A549 (cell line): Measurements from ENCODE around the gene SYNJ1. TPM values are rescaled to one million over a fixed set of nuclear protein-coding genes. Genes with fewer than 3 reads are reported as not detected.

Experiments
- ATAC-seq, 2 experiments: fragments of 200-7000 bp in 1 of 2; fragments of >200 bp in 1 of 2; cut with Nextera tagmentation in 1 of 2; cut with Tn5 transposase in 1 of 2; 3 replicates each; pipeline versions ENCODE4 v1.8.0 to v1.9.1; 2018 to 2020; ENCODE audit warnings: mild to moderate bottlenecking in 1 of 2, moderate library complexity in 1 of 2
- CTCF ChIA-PET: fragments of 300-600 bp; sonication (Branson Sonifier 250); formaldehyde crosslinking; extraction: SDS; loops from one replicate; lab custom pipeline; 2021; ENCODE audit warnings: antibody characterized with exemption, inconsistent platforms; lab: Yijun Ruan, JAX
- POLR2A ChIA-PET: fragments of 350-600 bp; formaldehyde crosslinking; extraction: SDS; loops from one replicate; lab custom pipeline; 2021; ENCODE audit warnings: antibody characterized with exemption, inconsistent platforms; lab: Yijun Ruan, JAX
- DNase-seq, 2 experiments: peaks; one replicate each; pipeline versions ENCODE4 v3.0.0 to v3.0.0-alpha.2; 2011 to 2016; ENCODE audit warnings: low read depth in 1 of 2, low spot score in 1 of 2
- FAIRE-seq: peaks from 2 replicates; lab custom pipeline; 2011; peaks lifted over from hg19 to GRCh38; lab: Jason Lieb, UNC
- H3K27ac ChIP-seq, 2 experiments: fragments of >200 bp; sonication (Bioruptor Twin); formaldehyde crosslinking; 3 replicates each; pipeline ENCODE4 v1.5.1; 2016 to 2017
- H3K4me1 ChIP-seq: fragments of >200 bp; sonication (Bioruptor Twin); formaldehyde crosslinking; 3 replicates; pipeline ENCODE4 v1.6.1; 2016
- H3K4me2 ChIP-seq: fragments of >200 bp; sonication (Bioruptor Twin); formaldehyde crosslinking; 3 replicates; pipeline ENCODE4 v1.6.1; 2016
- H3K4me3 ChIP-seq: fragments of >200 bp; sonication (Bioruptor Twin); formaldehyde crosslinking; 3 replicates; pipeline ENCODE4 v1.5.1; 2016
- H3K9me3 ChIP-seq: fragments of >200 bp; sonication (Bioruptor Twin); formaldehyde crosslinking; 3 replicates; pipeline ENCODE4 v1.6.1; 2016
- BCL3 ChIP-seq: fragments of >200 bp; sonication (Bioruptor Twin); formaldehyde crosslinking; IDR thresholded peaks from 3 replicates; pipeline ENCODE4 v1.6.1; 2016
- CHD4 ChIP-seq: fragments of 200-600 bp; sonication (generic); IDR thresholded peaks from 2 replicates; pipeline ENCODE4 v1.6.1; 2016; ENCODE audit warnings: antibody characterized with exemption, mild to moderate bottlenecking, borderline replicate concordance
- CTCF ChIP-seq: fragments of >200 bp; sonication (Bioruptor Twin); formaldehyde crosslinking; IDR thresholded peaks from 3 replicates; pipeline ENCODE4 v1.5.1; 2016
- EHF ChIP-seq: fragments of 250-450 bp; sonication (Bioruptor Pico); IDR thresholded peaks from 2 replicates; pipeline ENCODE4 v1.5.0; 2020; ENCODE audit warnings: mild to moderate bottlenecking
- EHMT2 ChIP-seq: fragments of 200-600 bp; sonication (generic); IDR thresholded peaks from 2 replicates; pipeline ENCODE4 v1.6.1; 2016; ENCODE audit warnings: antibody characterized with exemption, low read depth, mild to moderate bottlenecking, moderate library complexity
- ELK1 ChIP-seq: fragments of 150-350 bp; IDR thresholded peaks from 2 replicates; pipeline ENCODE4 v1.6.1; 2014; ENCODE audit warnings: low read depth, mild to moderate bottlenecking, low read length
- FOSL2 ChIP-seq, 2 experiments: fragments of 450-650 bp in 1 of 2; fragments of >200 bp in 1 of 2; sonication (Bioruptor Twin) in 1 of 2; formaldehyde crosslinking; IDR thresholded peaks; 2 replicates each; pipeline versions ENCODE4 v1.5.0 to v1.6.1; 2016 to 2020; ENCODE audit warnings: mild to moderate bottlenecking in 1 of 2, moderate library complexity in 1 of 2
- FOXS1 ChIP-seq: fragments of 250-450 bp; sonication (Bioruptor Pico); IDR thresholded peaks from 2 replicates; pipeline ENCODE4 v1.5.0; 2020; ENCODE audit warnings: mild to moderate bottlenecking, moderate library complexity
- HDAC2 ChIP-seq: fragments of 200-600 bp; sonication (generic); IDR thresholded peaks from 2 replicates; pipeline ENCODE4 v1.6.1; 2016
- HMGXB4 ChIP-seq: fragments of 250-450 bp; sonication (Bioruptor Pico); IDR thresholded peaks from 2 replicates; pipeline ENCODE4 v1.5.0; 2021; ENCODE audit warnings: mild to moderate bottlenecking, moderate library complexity, borderline replicate concordance
- MAFK ChIP-seq: fragments of 450-650 bp; IDR thresholded peaks from 2 replicates; pipeline ENCODE4 v1.6.1; 2014; ENCODE audit not compliant: partially characterized antibody
- NPAS2 ChIP-seq: fragments of 250-450 bp; sonication (Bioruptor Pico); IDR thresholded peaks from 2 replicates; pipeline ENCODE4 v1.8.0; 2022; ENCODE audit warnings: mild to moderate bottlenecking, moderate library complexity, borderline replicate concordance
- PBX3 ChIP-seq: IDR thresholded peaks from 2 replicates; pipeline ENCODE4 v1.6.1; 2012
- POLR2AphosphoS2 ChIP-seq: conservative IDR thresholded peaks from 2 replicates; pipeline ENCODE4 v1.6.1; 2012; ENCODE audit warnings: low read length, improper control_type of control experiment, inconsistent platforms
- RAD21 ChIP-seq, 2 experiments: fragments of >200 bp in 1 of 2; sonication (Bioruptor Twin) in 1 of 2; formaldehyde crosslinking in 1 of 2; IDR thresholded peaks in 1 of 2; conservative IDR thresholded peaks in 1 of 2; 2 replicates in 1 of 2; 3 replicates in 1 of 2; pipeline ENCODE4 v1.6.1; 2012 to 2018; ENCODE audit warnings: inconsistent platforms in 1 of 2
- RCOR1 ChIP-seq: fragments of 150-350 bp; IDR thresholded peaks from 2 replicates; pipeline ENCODE4 v1.6.1; 2014; ENCODE audit warnings: antibody characterized with exemption, low read length, low read depth
- RFX5 ChIP-seq: fragments of 450-650 bp; IDR thresholded peaks from 2 replicates; pipeline ENCODE4 v1.7.1; 2014; ENCODE audit warnings: antibody characterized with exemption, mild to moderate bottlenecking, moderate library complexity
- TFCP2L1 ChIP-seq: fragments of 250-450 bp; sonication (Bioruptor Pico); IDR thresholded peaks from 2 replicates; pipeline ENCODE4 v1.5.0; 2021; ENCODE audit warnings: mild to moderate bottlenecking
- TP53 ChIP-seq: fragments of 250-450 bp; sonication (Bioruptor Pico); IDR thresholded peaks from 2 replicates; pipeline ENCODE4 v1.5.0; 2021; ENCODE audit warnings: mild to moderate bottlenecking, moderate library complexity
- USF2 ChIP-seq: fragments of 450-650 bp; IDR thresholded peaks from 2 replicates; pipeline ENCODE4 v1.6.1; 2014; ENCODE audit warnings: antibody characterized with exemption
- ZC3H11A ChIP-seq: fragments of 450-650 bp; IDR thresholded peaks from 2 replicates; pipeline ENCODE4 v1.6.1; 2014; ENCODE audit warnings: antibody characterized with exemption, mild to moderate bottlenecking
- ZFP36 ChIP-seq: fragments of 450-650 bp; IDR thresholded peaks from 2 replicates; pipeline ENCODE4 v1.6.1; 2014; ENCODE audit warnings: borderline replicate concordance; ENCODE audit not compliant: partially characterized antibody
- ZNF302 ChIP-seq: fragments of 250-450 bp; sonication (Bioruptor Pico); IDR thresholded peaks from 2 replicates; pipeline ENCODE4 v1.9.0; 2021; ENCODE audit warnings: inconsistent platforms, mild to moderate bottlenecking, moderate library complexity
- ZSCAN20 ChIP-seq: fragments of 250-450 bp; sonication (Bioruptor Pico); IDR thresholded peaks from 2 replicates; pipeline ENCODE4 v1.8.0; 2022; ENCODE audit warnings: mild to moderate bottlenecking, moderate library complexity
- WGBS: methylation state at CpG from one replicate; pipeline ENCODE4 v1.1.6; 2017; ENCODE audit errors: missing lambda C conversion rate; 5-methylcytosine and 5-hydroxymethylcytosine counted together
- polyA plus RNA-seq, 4 experiments: library from polyadenylated mRNA; depleted of rRNA in 3 of 4; stranded (reverse); fragments of >200 nt; fragmentation: RNase III in 1 of 4; extraction: RNeasy Plus Mini Kit Qiagen cat#74134 plus additional on column Dnase treatment in 1 of 4; gene quantifications; 2 replicates in 3 of 4; 3 replicates in 1 of 4; pipeline ENCODE4 v1.2.3, GENCODE V29; 2011 to 2017

SYNJ1 gene
- polyA plus RNA-seq, 2 of the 4 experiments (the other 2 are of a cell fraction) = 2.3 to 3.8 TPM

GRCh38 chr21:32742396-32742795 lies 14.6 kb upstream of the SYNJ1 start:
- FAIRE-seq (no peak), DNase-seq (no peak), ATAC-seq (no peak)
- H3K4me1 ChIP-seq = no peaks in the 10 kb centered on the region
- TF ChIP-seq EHMT2 (no peak), MAFK (no peak), RFX5 (no peak), TP53 (CRISPR knock-in tag) (no peak), ZNF302 (no peak), ZFP36 (no peak), PBX3 (no peak), FOSL2 (IDR thresholded peaks at IDR 0.05) (no peak), FOSL2 (CRISPR knock-in tag; IDR thresholded peaks at IDR 0.05) (no peak), ELK1 (no peak), HDAC2 (no peak)
- ChIA-PET CTCF (no interaction called here), POLR2A (no interaction called here)
- no peak overlapping the region for H3K4me2 ChIP-seq
- H3K4me3 ChIP-seq = no peak overlapping the region
- WGBS = 82% methylated on average over 2 of the region's 2 CpGs
- no peak overlapping the region for H3K27ac ChIP-seq
- no peaks in the 10 kb centered on the region for H3K9me3 ChIP-seq

GRCh38 chr21:32741336-32741735 lies 13.5 kb upstream of the SYNJ1 start:
- Histone ChIP-seq H3K4me3 (no peak overlapping the region), H3K4me1 (no peaks in the 10 kb centered on the region), H3K9me3 (no peaks in the 10 kb centered on the region), H3K4me2 (no peak overlapping the region), H3K27ac (no peak overlapping the region)
- no peak for FAIRE-seq
- ATAC-seq = no peak
- ChIA-PET CTCF (no interaction called here), POLR2A (no interaction called here)
- DNase-seq = no peak
- TF ChIP-seq EHF (CRISPR knock-in tag) (no peak), USF2 (no peak), RCOR1 (no peak), POLR2AphosphoS2 (no peak), ZSCAN20 (no peak), ZC3H11A (no peak), FOXS1 (CRISPR knock-in tag) (no peak), CHD4 (no peak), TP53 (CRISPR knock-in tag) (no peak), RAD21 (conservative IDR thresholded peaks at IDR 0.05 in 1 of 2, IDR thresholded peaks at IDR 0.05 in 1 of 2) (no peak), ZNF302 (no peak), ZFP36 (no peak), TFCP2L1 (CRISPR knock-in tag) (no peak), RFX5 (no peak), FOSL2 (IDR thresholded peaks at IDR 0.05) (no peak), FOSL2 (CRISPR knock-in tag; IDR thresholded peaks at IDR 0.05) (no peak), BCL3 (no peak), NPAS2 (no peak), HMGXB4 (CRISPR knock-in tag) (no peak), CTCF (no peak)
- WGBS = 93% methylated on average over 3 of the region's 3 CpGs
